Gastrocnemius medialis (tissue), 4 donors: ENCODE measurements around the gene PWWP2A. TPM values are rescaled to one million over a fixed set of nuclear protein-coding genes. Genes with fewer than 3 reads are reported as not detected.

ENCODE experiments used
- ATAC-seq, 2 donors: fragments of 150-250 bp; one replicate each; pipeline ENCODE4 v1.9.1; 2016
- DNase-seq, 2 donors: peaks; one replicate each; pipeline ENCODE4 v3.0.0-alpha.2; 2019
- H3K27ac ChIP-seq, 4 donors: fragments of 200-600 bp; sonication (generic); 1 replicate in 1 of 4; 2 replicates in 3 of 4; pipeline ENCODE4 v1.5.1; 2016 to 2018; ENCODE audit warnings: mild to moderate bottlenecking in 2 of 4, moderate library complexity in 1 of 4
- H3K27me3 ChIP-seq, 3 donors: fragments of 200-600 bp; sonication (generic) in 2 of 3; 1 replicate in 1 of 3; 2 replicates in 2 of 3; pipeline versions ENCODE4 v1.5.1 to v1.6.0; 2016 to 2019; ENCODE audit warnings: mild to moderate bottlenecking in 1 of 3, moderate library complexity in 1 of 3
- H3K36me3 ChIP-seq, 2 donors: fragments of 200-600 bp; sonication (generic) in 1 of 2; one replicate each; pipeline ENCODE4 v1.5.1; 2017 to 2018
- H3K4me1 ChIP-seq, 2 donors: fragments of 200-600 bp; sonication (generic) in 1 of 2; one replicate each; pipeline ENCODE4 v1.5.1; 2016 to 2017; ENCODE audit warnings: mild to moderate bottlenecking in 2 of 2
- H3K4me3 ChIP-seq, 4 donors: fragments of 200-600 bp; sonication (generic) in 3 of 4; 1 replicate in 1 of 4; 2 replicates in 3 of 4; pipeline ENCODE4 v1.5.1; 2016 to 2019; ENCODE audit warnings: mild to moderate bottlenecking in 2 of 4
- H3K9me3 ChIP-seq, 3 donors: fragments of 200-600 bp; sonication (generic) in 2 of 3; 1 replicate in 1 of 3; 2 replicates in 2 of 3; pipeline ENCODE4 v1.5.1; 2016 to 2019
- CTCF ChIP-seq, 5 experiments: fragments of 450-650 bp in 3 of 5; fragments of 200-600 bp in 2 of 5; sonication (generic) in 2 of 5; IDR thresholded peaks in 4 of 5; conservative IDR thresholded peaks in 1 of 5; 1 replicate in 4 of 5; 2 replicates in 1 of 5; pipeline ENCODE4 v1.5.1; 2016 to 2019; ENCODE audit warnings: antibody characterized with exemption in 5 of 5, mild to moderate bottlenecking in 3 of 5, moderate library complexity in 3 of 5
- POLR2A ChIP-seq, 2 donors: fragments of 450-650 bp; IDR thresholded peaks; one replicate each; pipeline ENCODE4 v1.6.1; 2017; ENCODE audit warnings: antibody characterized with exemption in 2 of 2, mild to moderate bottlenecking in 2 of 2, moderate library complexity in 2 of 2
- in situ Hi-C, 4 donors: fragments of 200-750 bp; cut with MboI; loops; one replicate each; pipeline versions ENCODE4 v1.15.0 to v1.8.0; 2017; ENCODE audit warnings: low sequenced_read_pairs in 4 of 4
- intact Hi-C: fragments of 100-400 bp; cut with DNase I; formaldehyde crosslinking; loops from one replicate; pipeline ENCODE4 v1.15.1; 2023; ENCODE audit warnings: low total_unique reads
- total RNA-seq, 4 donors: library from RNA; depleted of rRNA; stranded (reverse); fragments of >200 nt; gene quantifications; one replicate each; pipeline versions ENCODE4 v1.1.0 to v1.2.3, GENCODE V29; 2016

Gene PWWP2A
- total RNA-seq, 4 donors from 2014 or later = 5.4 to 13.3 (median 8.6) TPM

GRCh38 chr5:160044967-160045366 lies 74.3 kb downstream of the PWWP2A start:
- no peak for ATAC-seq
- Histone ChIP-seq H3K27me3 (no peaks in the 10 kb centered on the region), H3K4me1 (no peaks in the 10 kb centered on the region), H3K9me3 (no peaks in the 10 kb centered on the region), H3K36me3 (peaks cover 0 to 21% of the 10 kb centered on the region in 2 donors), H3K27ac (no peak overlapping the region), H3K4me3 (no peak overlapping the region)
- DNase-seq = no peak
- intact Hi-C loops = no loop called here
- in situ Hi-C loops = no loop called here
- TF ChIP-seq POLR2A (IDR thresholded peaks at IDR 0.05) (no peak), CTCF (IDR thresholded peaks at IDR 0.05 in 4 of 5, conservative IDR thresholded peaks at IDR 0.05 in 1 of 5) (no peak)

GRCh38 chr5:160044391-160044804 lies 74.9 kb downstream of the PWWP2A start:
- ATAC-seq (no peak), DNase-seq (no peak)
- H3K36me3 ChIP-seq = peaks cover 0 to 20% of the 10 kb centered on the region in 2 donors
- in situ Hi-C loops = no loop called here
- no peak overlapping the region for H3K27ac ChIP-seq
- no peak overlapping the region for H3K4me3 ChIP-seq
- H3K27me3 ChIP-seq = no peaks in the 10 kb centered on the region
- H3K9me3 ChIP-seq = no peaks in the 10 kb centered on the region
- intact Hi-C loops = no loop called here
- H3K4me1 ChIP-seq = no peaks in the 10 kb centered on the region
- TF ChIP-seq POLR2A (IDR thresholded peaks at IDR 0.05) = no peak
- no peak for TF ChIP-seq CTCF (IDR thresholded peaks at IDR 0.05 in 4 of 5, conservative IDR thresholded peaks at IDR 0.05 in 1 of 5)

- in situ Hi-C loops (no loop called here), intact Hi-C loops (no loop called here)
- Histone ChIP-seq H3K27ac (no peak overlapping the region), H3K9me3 (no peaks in the 10 kb centered on the region), H3K36me3 (peaks cover 0 to 26% of the 10 kb centered on the region in 2 donors), H3K4me1 (no peaks in the 10 kb centered on the region), H3K27me3 (no peaks in the 10 kb centered on the region), H3K4me3 (no peak overlapping the region)
- TF ChIP-seq POLR2A (IDR thresholded peaks at IDR 0.05) (no peak), CTCF (IDR thresholded peaks at IDR 0.05 in 4 of 5, conservative IDR thresholded peaks at IDR 0.05 in 1 of 5) (no peak)
- DNase-seq (no peak), ATAC-seq (no peak)
Measured at GRCh38 chr5:160042671-160043070, 76.6 kb downstream of the PWWP2A start.

Other genes starting within 250 kb of the PWWP2A start
- 1 to 10 TPM in 2 of 4 donors, under 1 TPM in 2; 0.61 to 1.9 (median 0.94) TPM for gene ADRA1B, start 203.0 kb downstream of the PWWP2A start, total RNA-seq
- 10 to 100 TPM; 39.9 to 67.9 (median 56.3) TPM for gene TTC1, start 110.3 kb downstream of the PWWP2A start, total RNA-seq
- gene FABP6, start 110.1 kb upstream of the PWWP2A start, total RNA-seq = not detected
- gene CCNJL, start 193.1 kb upstream of the PWWP2A start, total RNA-seq = under 1 TPM in 2 of 4 donors, not detected in 2; 0.15 to 0.18 TPM